HL-60 (cell line): Measurements from ENCODE around the gene FIGN.

Experiments used
- DNase-seq, 2 experiments: peaks; one replicate each; pipeline ENCODE4 v3.0.0-alpha.2; 2010 to 2020; ENCODE audit warnings: low read depth in 1 of 2, low spot score in 1 of 2
- H3K27ac ChIP-seq: fragments of 250-450 bp; sonication (Bioruptor Pico); replicated peaks from 2 replicates; pipeline ENCODE4 v1.5.1; 2020; ENCODE audit warnings: mild to moderate bottlenecking, moderate library complexity
- H3K27me3 ChIP-seq: fragments of 250-450 bp; sonication (Bioruptor Pico); 2 replicates; pipeline ENCODE4 v1.5.1; 2021; ENCODE audit warnings: mild to moderate bottlenecking, moderate library complexity; ENCODE audit not compliant: insufficient read depth, poor library complexity, severe bottlenecking
- H3K4me3 ChIP-seq: replicated peaks from 2 replicates; pipeline ENCODE4 v1.5.1; 2011; ENCODE audit warnings: mild to moderate bottlenecking, control low read depth, low read length; ENCODE audit not compliant: insufficient read depth
- GABPA ChIP-seq: IDR thresholded peaks from 2 replicates; pipeline ENCODE4 v1.6.1; 2012; ENCODE audit warnings: low read depth
- POLR2AphosphoS5 ChIP-seq: IDR thresholded peaks from 2 replicates; pipeline ENCODE4 v1.6.1; 2012; ENCODE audit warnings: low read depth
- SPI1 ChIP-seq: IDR thresholded peaks from 2 replicates; pipeline ENCODE4 v1.6.1; 2012; ENCODE audit warnings: low read depth, mild to moderate bottlenecking, borderline replicate concordance
- TF ChIP-seq, protein P1 (sequence below): IDR thresholded peaks from one replicate; pipeline ENCODE4 v1.5.1; 2011; ENCODE audit warnings: low read length, control low read depth, inconsistent platforms; ENCODE audit not compliant: insufficient read depth
- TF ChIP-seq, protein P2 (sequence below): IDR thresholded peaks from 2 replicates; pipeline ENCODE4 v1.6.1; 2012; ENCODE audit warnings: low read depth; ENCODE audit not compliant: insufficient replicate concordance

The FIGN gene

DNA sequence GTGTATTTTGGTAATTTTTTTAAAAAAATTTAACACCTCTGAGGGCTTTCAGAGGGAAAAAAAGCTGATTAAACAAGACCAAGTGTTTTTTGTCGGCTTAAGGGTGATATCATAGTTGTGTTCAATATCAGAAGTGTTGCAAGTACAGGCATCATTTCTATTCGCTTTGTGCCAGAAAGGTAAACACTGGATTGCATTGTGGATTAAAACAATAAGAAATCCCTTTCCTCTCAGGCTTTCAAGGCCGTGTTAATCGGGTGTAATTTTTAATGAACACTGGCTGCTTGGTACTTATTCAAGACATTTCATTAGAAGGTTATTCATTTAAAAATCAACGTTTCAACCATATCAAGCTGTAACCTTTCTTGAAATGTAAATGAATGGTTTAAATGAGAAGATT is 18.3 kb downstream of the FIGN start:
- TF ChIP-seq, protein P1, sequence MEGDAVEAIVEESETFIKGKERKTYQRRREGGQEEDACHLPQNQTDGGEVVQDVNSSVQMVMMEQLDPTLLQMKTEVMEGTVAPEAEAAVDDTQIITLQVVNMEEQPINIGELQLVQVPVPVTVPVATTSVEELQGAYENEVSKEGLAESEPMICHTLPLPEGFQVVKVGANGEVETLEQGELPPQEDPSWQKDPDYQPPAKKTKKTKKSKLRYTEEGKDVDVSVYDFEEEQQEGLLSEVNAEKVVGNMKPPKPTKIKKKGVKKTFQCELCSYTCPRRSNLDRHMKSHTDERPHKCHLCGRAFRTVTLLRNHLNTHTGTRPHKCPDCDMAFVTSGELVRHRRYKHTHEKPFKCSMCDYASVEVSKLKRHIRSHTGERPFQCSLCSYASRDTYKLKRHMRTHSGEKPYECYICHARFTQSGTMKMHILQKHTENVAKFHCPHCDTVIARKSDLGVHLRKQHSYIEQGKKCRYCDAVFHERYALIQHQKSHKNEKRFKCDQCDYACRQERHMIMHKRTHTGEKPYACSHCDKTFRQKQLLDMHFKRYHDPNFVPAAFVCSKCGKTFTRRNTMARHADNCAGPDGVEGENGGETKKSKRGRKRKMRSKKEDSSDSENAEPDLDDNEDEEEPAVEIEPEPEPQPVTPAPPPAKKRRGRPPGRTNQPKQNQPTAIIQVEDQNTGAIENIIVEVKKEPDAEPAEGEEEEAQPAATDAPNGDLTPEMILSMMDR, result no peak
- TF ChIP-seq, protein P2, sequence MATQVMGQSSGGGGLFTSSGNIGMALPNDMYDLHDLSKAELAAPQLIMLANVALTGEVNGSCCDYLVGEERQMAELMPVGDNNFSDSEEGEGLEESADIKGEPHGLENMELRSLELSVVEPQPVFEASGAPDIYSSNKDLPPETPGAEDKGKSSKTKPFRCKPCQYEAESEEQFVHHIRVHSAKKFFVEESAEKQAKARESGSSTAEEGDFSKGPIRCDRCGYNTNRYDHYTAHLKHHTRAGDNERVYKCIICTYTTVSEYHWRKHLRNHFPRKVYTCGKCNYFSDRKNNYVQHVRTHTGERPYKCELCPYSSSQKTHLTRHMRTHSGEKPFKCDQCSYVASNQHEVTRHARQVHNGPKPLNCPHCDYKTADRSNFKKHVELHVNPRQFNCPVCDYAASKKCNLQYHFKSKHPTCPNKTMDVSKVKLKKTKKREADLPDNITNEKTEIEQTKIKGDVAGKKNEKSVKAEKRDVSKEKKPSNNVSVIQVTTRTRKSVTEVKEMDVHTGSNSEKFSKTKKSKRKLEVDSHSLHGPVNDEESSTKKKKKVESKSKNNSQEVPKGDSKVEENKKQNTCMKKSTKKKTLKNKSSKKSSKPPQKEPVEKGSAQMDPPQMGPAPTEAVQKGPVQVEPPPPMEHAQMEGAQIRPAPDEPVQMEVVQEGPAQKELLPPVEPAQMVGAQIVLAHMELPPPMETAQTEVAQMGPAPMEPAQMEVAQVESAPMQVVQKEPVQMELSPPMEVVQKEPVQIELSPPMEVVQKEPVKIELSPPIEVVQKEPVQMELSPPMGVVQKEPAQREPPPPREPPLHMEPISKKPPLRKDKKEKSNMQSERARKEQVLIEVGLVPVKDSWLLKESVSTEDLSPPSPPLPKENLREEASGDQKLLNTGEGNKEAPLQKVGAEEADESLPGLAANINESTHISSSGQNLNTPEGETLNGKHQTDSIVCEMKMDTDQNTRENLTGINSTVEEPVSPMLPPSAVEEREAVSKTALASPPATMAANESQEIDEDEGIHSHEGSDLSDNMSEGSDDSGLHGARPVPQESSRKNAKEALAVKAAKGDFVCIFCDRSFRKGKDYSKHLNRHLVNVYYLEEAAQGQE, result no peak
- TF ChIP-seq POLR2AphosphoS5, result no peak
- no peak for TF ChIP-seq GABPA
- TF ChIP-seq SPI1, result no peak
- no peak overlapping the region for H3K27ac ChIP-seq
- H3K27me3 ChIP-seq, result no peaks in the 10 kb centered on the region
- no peak for DNase-seq
- no peak overlapping the region for H3K4me3 ChIP-seq

DNA sequence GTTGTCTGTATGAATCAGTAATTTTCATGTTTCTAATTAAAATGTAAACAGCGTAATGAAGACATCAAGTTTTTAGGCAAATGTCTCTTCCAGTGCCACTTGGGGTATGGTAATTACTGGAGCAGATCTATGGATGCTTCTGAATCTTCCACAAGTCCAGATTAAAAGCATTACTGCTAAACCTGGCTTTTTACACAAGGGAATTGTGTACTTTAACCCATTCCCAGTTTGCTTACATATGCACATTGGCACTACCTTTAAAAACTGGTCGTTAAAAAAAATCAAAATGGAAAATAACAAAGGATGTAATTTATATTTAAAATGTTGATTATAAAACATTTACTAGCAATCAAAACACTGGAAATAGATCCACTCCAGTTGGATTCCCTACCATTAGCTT is 19.7 kb downstream of the FIGN start:
- no peak for DNase-seq
- no peak for TF ChIP-seq GABPA
- no peak for TF ChIP-seq SPI1
- TF ChIP-seq POLR2AphosphoS5, result no peak
- TF ChIP-seq, protein P1, result no peak
- TF ChIP-seq, protein P2, result no peak
- no peaks in the 10 kb centered on the region for H3K27me3 ChIP-seq

DNA sequence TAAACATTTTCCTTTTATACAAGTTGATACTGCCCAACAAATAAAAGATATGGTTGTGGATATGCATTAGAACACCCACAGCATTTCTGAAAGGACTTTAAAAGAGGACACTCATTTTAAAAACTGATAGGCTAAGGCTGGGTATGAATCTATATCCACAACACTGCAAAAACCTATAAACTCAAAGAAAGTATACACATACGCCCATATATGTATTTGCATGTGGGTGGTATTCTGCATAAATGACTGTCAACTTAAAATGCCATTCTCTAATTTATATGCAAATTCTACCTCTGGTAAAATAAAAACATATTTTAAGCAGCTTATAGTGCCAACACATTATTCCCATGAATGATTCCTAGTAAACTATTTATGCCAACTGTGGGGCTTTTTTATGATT is 20.1 kb downstream of the FIGN start:
- Histone ChIP-seq H3K27me3 (no peaks in the 10 kb centered on the region), H3K4me3 (no peak overlapping the region), H3K27ac (no peak overlapping the region)
- DNase-seq, result no peak
- TF ChIP-seq, protein P1, result no peak
- TF ChIP-seq POLR2AphosphoS5, result no peak
- TF ChIP-seq, protein P2, result no peak

More for the DNA sequence above, 19.7 kb downstream of the FIGN start:
- no peak overlapping the region for H3K27ac ChIP-seq
- no peak overlapping the region for H3K4me3 ChIP-seq
